HepG2 (cell line): ENCODE measurements around the gene WDR48. TPM values are rescaled to one million over a fixed set of nuclear protein-coding genes. Genes with fewer than 3 reads are reported as not detected.

Experiments used
- FOSL1 ChIP-seq: sonication (generic); formaldehyde crosslinking; IDR thresholded peaks from 2 replicates; pipeline ENCODE4 v1.9.0; 2021; ENCODE audit warnings: missing genetic modification reagents, borderline replicate concordance
- JUND ChIP-seq: sonication (generic); formaldehyde crosslinking; IDR thresholded peaks from 2 replicates; pipeline ENCODE4 v1.8.0; 2022; ENCODE audit warnings: mild to moderate bottlenecking, missing genetic modification reagents
- NFIC ChIP-seq: IDR thresholded peaks from 2 replicates; pipeline ENCODE4 v1.6.1; 2012; ENCODE audit warnings: mild to moderate bottlenecking, low read length, inconsistent platforms
- ZNF772 ChIP-seq: sonication (generic); formaldehyde crosslinking; IDR thresholded peaks from 2 replicates; pipeline ENCODE4 v1.5.0; 2020; ENCODE audit warnings: mild to moderate bottlenecking, missing genetic modification reagents
- ZSCAN22 ChIP-seq: sonication (generic); formaldehyde crosslinking; IDR thresholded peaks from 2 replicates; pipeline ENCODE4 v1.4.0; 2020; ENCODE audit warnings: mild to moderate bottlenecking, missing genetic modification reagents
- polyA plus RNA-seq, 8 experiments: library from polyadenylated mRNA; depleted of rRNA in 3 of 8; stranded (reverse) in 7 of 8; unstranded in 1 of 8; fragments of >200 nt; fragmentation: Illumina TruSeq in 4 of 8; extraction: Trizol in 4 of 8; gene quantifications; 2 replicates each; pipeline versions ENCODE4 v1.2.1 to v1.2.3, GENCODE V29; 2011 to 2016; ENCODE audit warnings: low read depth in 4 of 8, missing spikeins in 1 of 8, mixed read lengths in 1 of 8; ENCODE audit not compliant: insufficient read depth in 1 of 8
- total RNA-seq, 5 experiments: library from RNA; depleted of rRNA; stranded (reverse); fragments of >200 nt; fragmentation: Illumina TruSeq; extraction: Trizol; gene quantifications; 2 replicates each; pipeline ENCODE4 v1.2.3, GENCODE V29; 2016; ENCODE audit warnings: low read depth in 1 of 5
- TF ChIP-seq, protein P1 (sequence below): sonication (generic); formaldehyde crosslinking; IDR thresholded peaks from one replicate; pipeline ENCODE4 v1.5.1; 2020; ENCODE audit warnings: mild to moderate bottlenecking, missing genetic modification reagents; ENCODE audit errors: not compliant biosample characterization
- TF ChIP-seq, protein P2 (sequence below): sonication (generic); formaldehyde crosslinking; IDR thresholded peaks from 2 replicates; pipeline ENCODE4 v1.5.0; 2020; ENCODE audit warnings: missing genetic modification reagents
- TF ChIP-seq, protein P3 (sequence below): IDR thresholded peaks from 2 replicates; pipeline ENCODE4 v1.6.1; 2016
- TF ChIP-seq, protein P4 (sequence below): sonication (generic); formaldehyde crosslinking; IDR thresholded peaks from 2 replicates; pipeline ENCODE4 v1.8.1; 2023; ENCODE audit warnings: mild to moderate bottlenecking, inconsistent platforms, moderate library complexity, missing genetic modification reagents, borderline replicate concordance
- TF ChIP-seq, protein P5 (sequence below): sonication (generic); formaldehyde crosslinking; IDR thresholded peaks from 2 replicates; pipeline ENCODE4 v1.5.0; 2020; ENCODE audit warnings: mild to moderate bottlenecking, missing genetic modification reagents, borderline replicate concordance
- TF ChIP-seq, protein P6 (sequence below): sonication (generic); formaldehyde crosslinking; conservative IDR thresholded peaks from 2 replicates; pipeline ENCODE4 v1.8.0; 2022; ENCODE audit warnings: missing genetic modification reagents

The WDR48 gene
- total and polyA plus RNA-seq, 2 of the 13 experiments (the other 11 are each of a cell fraction or from before 2014, with no cell fraction given), result 29.2 to 31.2 TPM

DNA sequence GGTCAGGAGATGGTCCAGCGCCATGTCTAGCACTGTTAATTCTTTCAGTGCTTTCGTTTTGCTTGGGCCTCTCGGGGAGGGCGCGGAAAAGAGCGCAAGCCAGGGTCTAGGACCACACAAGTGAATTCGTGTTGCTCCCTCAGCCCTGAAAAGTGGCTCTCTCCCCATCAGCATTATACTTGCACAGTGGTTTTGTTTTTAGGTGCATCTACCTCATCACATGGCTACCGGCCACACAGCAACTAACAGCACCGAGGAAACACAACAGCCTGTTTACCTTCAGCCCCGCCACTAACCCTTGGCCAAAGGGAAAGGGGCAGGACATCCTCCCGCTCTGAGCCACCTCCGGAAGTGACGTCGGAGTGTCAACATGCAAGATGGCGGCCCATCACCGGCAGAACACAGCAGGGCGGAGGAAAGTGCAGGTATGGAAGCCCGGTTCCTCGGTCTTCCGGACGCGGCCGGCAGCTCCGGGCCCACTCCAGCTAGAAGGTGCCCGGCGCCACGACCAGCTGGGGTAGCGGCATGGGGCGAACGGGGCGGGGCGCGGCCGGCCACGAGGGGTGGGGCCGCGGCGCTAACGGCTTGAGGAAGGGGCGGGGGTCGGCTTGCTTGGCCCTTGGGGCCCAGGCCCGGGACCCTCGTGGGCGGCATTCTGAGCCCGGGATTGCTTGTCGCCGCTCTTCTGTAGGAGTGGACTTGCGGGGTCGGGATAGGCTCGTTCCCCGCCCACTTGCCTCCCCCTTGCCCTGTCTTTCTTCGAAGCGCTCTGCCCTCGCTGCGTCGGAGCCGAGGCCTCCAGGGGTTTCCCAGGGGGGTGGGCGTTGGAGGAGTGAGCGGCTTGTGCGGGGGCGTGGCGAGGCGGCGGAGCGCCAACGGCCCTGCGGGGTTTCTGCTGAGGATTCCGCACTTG lies at the start of gene WDR48, which contains the start of gene SCN11A (continued):
- TF ChIP-seq, protein P1, sequence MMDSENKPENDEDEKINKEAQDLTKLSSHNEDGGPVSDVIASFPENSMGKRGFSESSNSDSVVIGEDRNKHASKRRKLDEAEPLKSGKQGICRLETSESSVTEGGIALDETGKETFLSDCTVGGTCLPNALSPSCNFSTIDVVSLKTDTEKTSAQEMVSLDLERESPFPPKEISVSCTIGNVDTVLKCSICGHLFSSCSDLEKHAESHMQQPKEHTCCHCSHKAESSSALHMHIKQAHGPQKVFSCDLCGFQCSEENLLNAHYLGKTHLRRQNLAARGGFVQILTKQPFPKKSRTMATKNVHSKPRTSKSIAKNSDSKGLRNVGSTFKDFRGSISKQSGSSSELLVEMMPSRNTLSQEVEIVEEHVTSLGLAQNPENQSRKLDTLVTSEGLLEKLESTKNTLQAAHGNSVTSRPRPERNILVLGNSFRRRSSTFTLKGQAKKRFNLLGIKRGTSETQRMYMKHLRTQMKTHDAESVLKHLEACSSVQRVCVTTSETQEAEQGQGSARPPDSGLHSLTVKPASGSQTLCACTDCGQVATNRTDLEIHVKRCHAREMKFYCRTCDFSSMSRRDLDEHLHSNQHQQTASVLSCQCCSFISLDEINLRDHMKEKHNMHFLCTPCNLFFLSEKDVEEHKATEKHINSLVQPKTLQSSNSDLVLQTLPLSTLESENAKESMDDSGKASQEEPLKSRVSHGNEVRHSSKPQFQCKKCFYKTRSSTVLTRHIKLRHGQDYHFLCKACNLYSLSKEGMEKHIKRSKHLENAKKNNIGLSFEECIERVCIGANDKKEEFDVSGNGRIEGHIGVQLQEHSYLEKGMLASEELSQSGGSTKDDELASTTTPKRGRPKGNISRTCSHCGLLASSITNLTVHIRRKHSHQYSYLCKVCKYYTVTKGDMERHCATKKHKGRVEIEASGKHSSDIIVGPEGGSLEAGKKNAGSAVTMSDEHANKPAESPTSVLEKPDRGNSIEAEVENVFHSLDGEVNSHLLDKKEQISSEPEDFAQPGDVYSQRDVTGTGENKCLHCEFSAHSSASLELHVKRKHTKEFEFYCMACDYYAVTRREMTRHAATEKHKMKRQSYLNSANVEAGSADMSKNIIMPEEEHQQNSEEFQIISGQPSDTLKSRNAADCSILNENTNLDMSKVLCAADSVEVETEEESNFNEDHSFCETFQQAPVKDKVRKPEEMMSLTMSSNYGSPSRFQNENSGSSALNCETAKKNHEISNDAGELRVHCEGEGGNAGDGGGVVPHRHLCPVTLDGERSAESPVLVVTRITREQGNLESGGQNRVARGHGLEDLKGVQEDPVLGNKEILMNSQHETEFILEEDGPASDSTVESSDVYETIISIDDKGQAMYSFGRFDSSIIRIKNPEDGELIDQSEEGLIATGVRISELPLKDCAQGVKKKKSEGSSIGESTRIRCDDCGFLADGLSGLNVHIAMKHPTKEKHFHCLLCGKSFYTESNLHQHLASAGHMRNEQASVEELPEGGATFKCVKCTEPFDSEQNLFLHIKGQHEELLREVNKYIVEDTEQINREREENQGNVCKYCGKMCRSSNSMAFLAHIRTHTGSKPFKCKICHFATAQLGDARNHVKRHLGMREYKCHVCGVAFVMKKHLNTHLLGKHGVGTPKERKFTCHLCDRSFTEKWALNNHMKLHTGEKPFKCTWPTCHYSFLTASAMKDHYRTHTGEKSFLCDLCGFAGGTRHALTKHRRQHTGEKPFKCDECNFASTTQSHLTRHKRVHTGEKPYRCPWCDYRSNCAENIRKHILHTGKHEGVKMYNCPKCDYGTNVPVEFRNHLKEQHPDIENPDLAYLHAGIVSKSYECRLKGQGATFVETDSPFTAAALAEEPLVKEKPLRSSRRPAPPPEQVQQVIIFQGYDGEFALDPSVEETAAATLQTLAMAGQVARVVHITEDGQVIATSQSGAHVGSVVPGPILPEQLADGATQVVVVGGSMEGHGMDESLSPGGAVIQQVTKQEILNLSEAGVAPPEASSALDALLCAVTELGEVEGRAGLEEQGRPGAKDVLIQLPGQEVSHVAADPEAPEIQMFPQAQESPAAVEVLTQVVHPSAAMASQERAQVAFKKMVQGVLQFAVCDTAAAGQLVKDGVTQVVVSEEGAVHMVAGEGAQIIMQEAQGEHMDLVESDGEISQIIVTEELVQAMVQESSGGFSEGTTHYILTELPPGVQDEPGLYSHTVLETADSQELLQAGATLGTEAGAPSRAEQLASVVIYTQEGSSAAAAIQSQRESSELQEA (CRISPR knock-in tag), result peak; percentile 70
- TF ChIP-seq JUND, result peak; percentile 70; the same call in 1 of the 2 replicates
- TF ChIP-seq, protein P2, sequence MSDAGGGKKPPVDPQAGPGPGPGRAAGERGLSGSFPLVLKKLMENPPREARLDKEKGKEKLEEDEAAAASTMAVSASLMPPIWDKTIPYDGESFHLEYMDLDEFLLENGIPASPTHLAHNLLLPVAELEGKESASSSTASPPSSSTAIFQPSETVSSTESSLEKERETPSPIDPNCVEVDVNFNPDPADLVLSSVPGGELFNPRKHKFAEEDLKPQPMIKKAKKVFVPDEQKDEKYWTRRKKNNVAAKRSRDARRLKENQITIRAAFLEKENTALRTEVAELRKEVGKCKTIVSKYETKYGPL (CRISPR knock-in tag), result no peak
- TF ChIP-seq, protein P3, sequence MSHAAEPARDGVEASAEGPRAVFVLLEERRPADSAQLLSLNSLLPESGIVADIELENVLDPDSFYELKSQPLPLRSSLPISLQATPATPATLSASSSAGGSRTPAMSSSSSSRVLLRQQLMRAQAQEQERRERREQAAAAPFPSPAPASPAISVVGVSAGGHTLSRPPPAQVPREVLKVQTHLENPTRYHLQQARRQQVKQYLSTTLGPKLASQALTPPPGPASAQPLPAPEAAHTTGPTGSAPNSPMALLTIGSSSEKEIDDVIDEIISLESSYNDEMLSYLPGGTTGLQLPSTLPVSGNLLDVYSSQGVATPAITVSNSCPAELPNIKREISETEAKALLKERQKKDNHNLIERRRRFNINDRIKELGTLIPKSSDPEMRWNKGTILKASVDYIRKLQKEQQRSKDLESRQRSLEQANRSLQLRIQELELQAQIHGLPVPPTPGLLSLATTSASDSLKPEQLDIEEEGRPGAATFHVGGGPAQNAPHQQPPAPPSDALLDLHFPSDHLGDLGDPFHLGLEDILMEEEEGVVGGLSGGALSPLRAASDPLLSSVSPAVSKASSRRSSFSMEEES (CRISPR knock-in tag), result peak; percentile 40; the same call in 1 of the 2 replicates
- TF ChIP-seq, protein P4, sequence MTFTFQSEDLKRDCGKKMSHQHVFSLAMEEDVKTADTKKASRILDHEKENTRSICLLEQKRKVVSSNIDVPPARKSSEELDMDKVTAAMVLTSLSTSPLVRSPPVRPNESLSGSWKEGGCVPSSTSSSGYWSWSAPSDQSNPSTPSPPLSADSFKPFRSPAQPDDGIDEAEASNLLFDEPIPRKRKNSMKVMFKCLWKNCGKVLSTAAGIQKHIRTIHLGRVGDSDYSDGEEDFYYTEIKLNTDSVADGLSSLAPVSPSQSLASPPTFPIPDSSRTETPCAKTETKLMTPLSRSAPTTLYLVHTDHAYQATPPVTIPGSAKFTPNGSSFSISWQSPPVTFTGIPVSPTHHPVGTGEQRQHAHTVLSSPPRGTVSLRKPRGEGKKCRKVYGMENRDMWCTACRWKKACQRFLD (CRISPR knock-in tag), result peak; percentile 81
- TF ChIP-seq ZNF772 (CRISPR knock-in tag), result no peak; the same call in 1 of the 2 replicates
- no peak for TF ChIP-seq ZSCAN22 (CRISPR knock-in tag)
- TF ChIP-seq, protein P5, sequence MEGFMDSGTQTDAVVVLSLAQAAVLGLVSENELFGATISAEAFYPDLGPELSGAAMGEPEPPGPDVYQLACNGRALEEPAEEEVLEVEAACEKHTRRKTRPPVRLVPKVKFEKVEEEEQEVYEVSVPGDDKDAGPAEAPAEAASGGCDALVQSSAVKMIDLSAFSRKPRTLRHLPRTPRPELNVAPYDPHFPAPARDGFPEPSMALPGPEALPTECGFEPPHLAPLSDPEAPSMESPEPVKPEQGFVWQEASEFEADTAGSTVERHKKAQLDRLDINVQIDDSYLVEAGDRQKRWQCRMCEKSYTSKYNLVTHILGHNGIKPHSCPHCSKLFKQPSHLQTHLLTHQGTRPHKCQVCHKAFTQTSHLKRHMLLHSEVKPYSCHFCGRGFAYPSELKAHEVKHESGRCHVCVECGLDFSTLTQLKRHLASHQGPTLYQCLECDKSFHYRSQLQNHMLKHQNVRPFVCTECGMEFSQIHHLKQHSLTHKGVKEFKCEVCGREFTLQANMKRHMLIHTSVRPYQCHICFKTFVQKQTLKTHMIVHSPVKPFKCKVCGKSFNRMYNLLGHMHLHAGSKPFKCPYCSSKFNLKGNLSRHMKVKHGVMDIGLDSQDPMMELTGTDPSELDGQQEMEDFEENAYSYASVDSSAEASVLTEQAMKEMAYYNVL (CRISPR knock-in tag), result peak; percentile 39; the same call in 1 of the 2 replicates
- no peak for TF ChIP-seq FOSL1 (CRISPR knock-in tag)
- TF ChIP-seq, protein P6, sequence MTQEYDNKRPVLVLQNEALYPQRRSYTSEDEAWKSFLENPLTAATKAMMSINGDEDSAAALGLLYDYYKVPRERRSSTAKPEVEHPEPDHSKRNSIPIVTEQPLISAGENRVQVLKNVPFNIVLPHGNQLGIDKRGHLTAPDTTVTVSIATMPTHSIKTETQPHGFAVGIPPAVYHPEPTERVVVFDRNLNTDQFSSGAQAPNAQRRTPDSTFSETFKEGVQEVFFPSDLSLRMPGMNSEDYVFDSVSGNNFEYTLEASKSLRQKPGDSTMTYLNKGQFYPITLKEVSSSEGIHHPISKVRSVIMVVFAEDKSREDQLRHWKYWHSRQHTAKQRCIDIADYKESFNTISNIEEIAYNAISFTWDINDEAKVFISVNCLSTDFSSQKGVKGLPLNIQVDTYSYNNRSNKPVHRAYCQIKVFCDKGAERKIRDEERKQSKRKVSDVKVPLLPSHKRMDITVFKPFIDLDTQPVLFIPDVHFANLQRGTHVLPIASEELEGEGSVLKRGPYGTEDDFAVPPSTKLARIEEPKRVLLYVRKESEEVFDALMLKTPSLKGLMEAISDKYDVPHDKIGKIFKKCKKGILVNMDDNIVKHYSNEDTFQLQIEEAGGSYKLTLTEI (CRISPR knock-in tag), result no peak
- TF ChIP-seq NFIC, result no peak
